ENCODE data around the gene ERN1. TPM values are rescaled to one million over a fixed set of nuclear protein-coding genes. Genes with fewer than 3 reads are reported as not detected.
A peak's percentile ranks its signal among the peaks of the same experiment; 100 is the strongest.

ERN1 gene
- total RNA-seq, 1 experiment from 2014 or later = 79.5 TPM

DNA sequence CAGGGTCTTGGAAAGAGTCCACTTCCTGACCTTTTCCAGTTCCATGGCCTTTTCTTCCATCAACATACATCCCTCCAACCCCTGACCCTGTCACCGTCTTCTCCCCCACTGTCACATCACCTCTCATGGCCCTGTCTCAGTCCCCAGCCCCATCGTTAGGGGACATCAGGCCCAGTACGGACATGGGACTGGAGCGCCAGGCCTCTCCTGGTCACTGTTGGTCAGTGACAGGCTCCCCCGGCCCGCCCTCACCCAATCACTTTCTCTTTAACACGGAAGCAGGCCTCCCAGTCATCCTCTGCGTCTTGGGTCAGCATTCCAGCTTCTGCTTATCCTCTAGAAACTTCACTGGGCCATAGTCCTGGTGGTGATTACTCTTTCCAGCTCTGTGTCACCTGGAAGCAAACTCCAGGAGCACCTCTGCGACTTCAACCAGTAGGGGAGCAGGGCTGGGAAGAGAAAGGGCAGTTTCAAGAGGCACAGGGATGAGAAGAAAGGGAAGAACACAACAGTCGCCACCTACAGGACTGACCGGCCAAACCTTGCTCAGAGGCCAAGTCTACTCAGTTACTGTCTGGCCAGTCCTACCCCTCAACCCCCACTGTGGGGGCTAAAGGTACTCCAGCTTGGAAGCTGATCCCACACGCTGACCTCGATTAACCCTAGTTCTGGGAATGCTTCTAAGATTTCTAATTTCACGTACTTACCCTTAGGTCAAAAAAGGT is 93.6 kb downstream of the ERN1 start:
- intact Hi-C loops (cut with micrococcal nuclease) = no loop called here
- Mint-ChIP-seq H3K4me1 (ENCODE audit: insufficient read depth, unreplicated experiment) (no peaks in the 10 kb centered on the region), H3K36me3 (ENCODE audit: insufficient read depth, unreplicated experiment) (peaks cover 44% of the 10 kb centered on the region), H3K9me3 (ENCODE audit: unreplicated experiment) (no peaks in the 10 kb centered on the region), H3K27me3 (ENCODE audit: insufficient read depth, unreplicated experiment) (no peaks in the 10 kb centered on the region), H3K27ac (ENCODE audit: low read depth, unreplicated experiment) (no peak overlapping the region), H3K4me3 (ENCODE audit: unreplicated experiment) (no peak overlapping the region)
- no TSS peak for BruUV-seq (replicated peaks)
- no peak for DNase-seq (ENCODE audit: unreplicated experiment)
- ChIA-PET POLR2A (no interaction called here), CTCF (interaction anchor here (0.6 to 1.8 kb wide), 3 partner anchors 10 to 97 kb away, joined by 3 to 9 read pairs (median 3); no protein-coding TSS in a partner anchor)
- TF ChIP-seq, protein P1, sequence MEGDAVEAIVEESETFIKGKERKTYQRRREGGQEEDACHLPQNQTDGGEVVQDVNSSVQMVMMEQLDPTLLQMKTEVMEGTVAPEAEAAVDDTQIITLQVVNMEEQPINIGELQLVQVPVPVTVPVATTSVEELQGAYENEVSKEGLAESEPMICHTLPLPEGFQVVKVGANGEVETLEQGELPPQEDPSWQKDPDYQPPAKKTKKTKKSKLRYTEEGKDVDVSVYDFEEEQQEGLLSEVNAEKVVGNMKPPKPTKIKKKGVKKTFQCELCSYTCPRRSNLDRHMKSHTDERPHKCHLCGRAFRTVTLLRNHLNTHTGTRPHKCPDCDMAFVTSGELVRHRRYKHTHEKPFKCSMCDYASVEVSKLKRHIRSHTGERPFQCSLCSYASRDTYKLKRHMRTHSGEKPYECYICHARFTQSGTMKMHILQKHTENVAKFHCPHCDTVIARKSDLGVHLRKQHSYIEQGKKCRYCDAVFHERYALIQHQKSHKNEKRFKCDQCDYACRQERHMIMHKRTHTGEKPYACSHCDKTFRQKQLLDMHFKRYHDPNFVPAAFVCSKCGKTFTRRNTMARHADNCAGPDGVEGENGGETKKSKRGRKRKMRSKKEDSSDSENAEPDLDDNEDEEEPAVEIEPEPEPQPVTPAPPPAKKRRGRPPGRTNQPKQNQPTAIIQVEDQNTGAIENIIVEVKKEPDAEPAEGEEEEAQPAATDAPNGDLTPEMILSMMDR (IDR thresholded peaks at IDR 0.05; ENCODE audit: unreplicated experiment) = no peak

DNA sequence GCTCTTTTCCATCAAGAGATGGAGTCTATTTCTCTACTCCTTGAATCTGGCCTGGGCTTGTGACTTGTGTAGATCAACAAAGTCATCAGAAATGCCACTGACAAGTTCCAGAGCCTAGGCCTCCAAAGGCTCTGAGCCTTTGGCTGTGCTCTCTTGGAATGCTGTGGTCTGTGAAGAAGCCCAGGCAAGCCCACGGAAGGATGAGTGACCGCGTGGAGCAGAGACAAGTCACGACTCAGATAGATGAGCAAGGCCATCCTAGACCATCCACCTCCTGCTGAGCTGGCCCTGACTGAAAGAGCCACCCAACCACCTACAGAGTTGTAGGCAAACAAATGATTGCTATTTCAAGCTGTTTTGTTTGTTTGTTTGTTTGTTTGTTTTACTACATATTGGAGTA is 97.9 kb downstream of the ERN1 start:
- Mint-ChIP-seq H3K4me1 (ENCODE audit: insufficient read depth, unreplicated experiment) (no peaks in the 10 kb centered on the region), H3K4me3 (ENCODE audit: unreplicated experiment) (no peak overlapping the region), H3K27ac (ENCODE audit: low read depth, unreplicated experiment) (no peak overlapping the region), H3K36me3 (ENCODE audit: insufficient read depth, unreplicated experiment) (peaks cover 14% of the 10 kb centered on the region), H3K9me3 (ENCODE audit: unreplicated experiment) (no peaks in the 10 kb centered on the region), H3K27me3 (ENCODE audit: insufficient read depth, unreplicated experiment) (no peaks in the 10 kb centered on the region)
- no peak for DNase-seq (ENCODE audit: unreplicated experiment)
- BruUV-seq (replicated peaks) = no TSS peak
- ChIA-PET POLR2A (no interaction called here), CTCF (interaction anchor here (9.1 kb wide), 1 partner anchor 101 kb away, joined by 350 read pairs; the partner anchor contains the start of gene ERN1)
- TF ChIP-seq, protein P1 (IDR thresholded peaks at IDR 0.05; ENCODE audit: unreplicated experiment) = no peak
- intact Hi-C loops (cut with micrococcal nuclease) = no loop called here

DNA sequence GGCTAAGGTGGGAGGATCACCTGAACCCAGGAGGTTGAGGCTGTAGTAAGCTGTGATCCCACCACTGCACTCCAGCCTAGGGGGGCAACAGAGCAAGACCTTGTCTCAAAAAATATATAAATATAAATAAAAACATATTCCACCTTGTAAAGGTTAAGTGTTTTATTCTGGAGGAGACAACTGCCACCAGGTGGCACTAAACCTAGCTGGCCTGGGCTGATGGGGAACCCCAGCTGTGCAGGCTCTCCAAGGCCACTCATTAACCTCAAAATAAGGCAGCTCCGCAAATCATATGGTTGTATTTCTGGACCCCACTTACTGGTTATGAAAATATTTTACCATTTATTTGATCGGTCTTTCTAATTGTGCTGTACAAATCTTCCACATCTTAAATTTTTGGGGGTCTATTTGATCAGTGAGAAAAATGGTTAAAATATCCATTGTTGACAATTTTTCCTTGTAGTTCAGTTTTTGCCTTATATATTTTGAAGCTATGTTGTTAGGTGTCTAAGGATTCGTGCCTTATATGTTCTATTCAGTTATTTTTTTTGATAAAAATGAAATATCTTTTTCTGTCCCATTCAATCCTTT is 101.0 kb downstream of the ERN1 start:
- TF ChIP-seq, protein P1 (IDR thresholded peaks at IDR 0.05; ENCODE audit: unreplicated experiment) = peak; percentile 66
- DNase-seq (ENCODE audit: unreplicated experiment) = peak; percentile 72
- Mint-ChIP-seq H3K27me3 (ENCODE audit: insufficient read depth, unreplicated experiment) (no peaks in the 10 kb centered on the region), H3K4me1 (ENCODE audit: insufficient read depth, unreplicated experiment) (peaks cover 7% of the 10 kb centered on the region), H3K9me3 (ENCODE audit: unreplicated experiment) (no peaks in the 10 kb centered on the region), H3K36me3 (ENCODE audit: insufficient read depth, unreplicated experiment) (no peaks in the 10 kb centered on the region), H3K27ac (ENCODE audit: low read depth, unreplicated experiment) (no peak overlapping the region), H3K4me3 (ENCODE audit: unreplicated experiment) (no peak overlapping the region)
- POLR2A ChIA-PET = interaction anchor here (0.7 to 4.1 kb wide), 8 partner anchors 31 to 253 kb away, joined by 3 to 35 read pairs (median 7); partner anchors contain the start of gene ERN1
- intact Hi-C loops (cut with micrococcal nuclease) = loop anchor here (1.0 kb wide), 2 partner anchors 104 to 253 kb away; no protein-coding TSS in a partner anchor
- CTCF ChIA-PET = interaction anchor here (0.5 to 9.1 kb wide), 49 partner anchors 10 to 1276 kb away, joined by 3 to 350 read pairs (median 5); partner anchors contain the start of genes CSHL1, ERN1 and GH1
- BruUV-seq (replicated peaks) = no TSS peak

DNA sequence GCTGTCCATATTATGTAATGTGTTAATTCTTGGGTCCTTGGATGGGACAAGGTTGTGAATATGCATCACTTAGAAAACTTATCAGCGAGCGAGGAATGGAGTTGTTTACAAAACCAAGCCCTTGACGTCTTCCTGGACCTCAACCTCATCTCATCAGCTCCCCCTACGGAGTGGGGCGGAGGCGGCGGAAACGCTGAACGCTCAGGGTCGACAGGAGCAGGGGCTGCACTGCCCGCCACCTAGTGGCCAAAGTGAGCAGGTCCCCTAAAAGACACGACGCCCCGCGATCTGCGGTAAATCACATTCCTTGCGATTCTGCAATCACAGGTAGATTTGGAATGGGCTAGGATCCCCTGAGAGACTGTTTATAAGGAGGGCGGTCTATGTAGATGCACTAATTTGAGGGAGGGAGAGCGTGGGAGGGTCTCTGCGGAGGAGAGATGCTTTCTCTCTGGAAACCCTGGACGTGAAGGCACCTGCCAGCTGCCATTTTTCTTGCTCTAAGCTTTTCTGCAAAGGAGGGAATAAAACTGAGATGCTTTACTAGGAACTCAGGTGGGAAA is 104.1 kb downstream of the ERN1 start:
- POLR2A ChIA-PET = interaction anchor here (0.6 to 1.7 kb wide), 3 partner anchors 13 to 108 kb away, joined by 3 to 5 read pairs (median 3); no protein-coding TSS in a partner anchor
- intact Hi-C loops (cut with micrococcal nuclease) = loop anchor here (1.0 kb wide), 1 partner anchor 107 kb away; no protein-coding TSS in a partner anchor
- Mint-ChIP-seq H3K9me3 (ENCODE audit: unreplicated experiment) (no peaks in the 10 kb centered on the region), H3K4me3 (ENCODE audit: unreplicated experiment) (peak overlapping the region; percentile 21), H3K4me1 (ENCODE audit: insufficient read depth, unreplicated experiment) (peaks cover 7% of the 10 kb centered on the region), H3K36me3 (ENCODE audit: insufficient read depth, unreplicated experiment) (no peaks in the 10 kb centered on the region), H3K27me3 (ENCODE audit: insufficient read depth, unreplicated experiment) (no peaks in the 10 kb centered on the region), H3K27ac (ENCODE audit: low read depth, unreplicated experiment) (no peak overlapping the region)
- no TSS peak for BruUV-seq (replicated peaks)
- TF ChIP-seq, protein P1 (IDR thresholded peaks at IDR 0.05; ENCODE audit: unreplicated experiment) = peak; percentile 84
- peak; percentile 69 for DNase-seq (ENCODE audit: unreplicated experiment)
- CTCF ChIA-PET = interaction anchor here (0.5 to 9.1 kb wide), 30 partner anchors 11 to 601 kb away, joined by 3 to 350 read pairs (median 4); partner anchors contain the start of genes CSHL1, ERN1 and GH1
